SK-N-SH (cell line): ENCODE data around the gene FAM131C. TPM values are rescaled to one million over a fixed set of nuclear protein-coding genes. Genes with fewer than 3 reads are reported as not detected.
"Not testable (repeated sequence)": the region's sequence is repeated elsewhere in the genome, so short reads cannot be mapped to it uniquely, and the experiment has no call there.

Experiments used
- CTCF ChIA-PET: fragments of 300-600, 350-600 bp; formaldehyde crosslinking; extraction: SDS; loops from one replicate; lab custom pipeline; 2021; lab: Yijun Ruan, JAX
- POLR2A ChIA-PET: fragments of 350-600 bp; sonication (Branson Sonifier 250); formaldehyde crosslinking; extraction: SDS; loops from one replicate; lab custom pipeline; 2020; ENCODE audit warnings: antibody characterized with exemption, inconsistent platforms; lab: Yijun Ruan, JAX
- DNase-seq: peaks from one replicate; pipeline ENCODE4 v3.0.0; 2012
- H2AFZ ChIP-seq: fragments of 200-600 bp; sonication (generic); 2 replicates; pipeline ENCODE4 v1.8.1; 2016; ENCODE audit warnings: antibody characterized with exemption, mild to moderate bottlenecking, low read depth
- H3F3A ChIP-seq: fragments of 200-600 bp; sonication (generic); replicated peaks from 2 replicates; pipeline ENCODE3; 2016; ENCODE audit warnings: antibody characterized with exemption, mild to moderate bottlenecking; ENCODE audit not compliant: insufficient read depth
- H3K27ac ChIP-seq, 2 experiments: fragments of 200-500 bp in 1 of 2; fragments of 200-600 bp in 1 of 2; sonication (Bioruptor generic) in 1 of 2; sonication (generic), shearing (Covaris generic) in 1 of 2; 2 replicates each; pipeline versions ENCODE4 v1.5.1 to v1.6.1; 2014 to 2016; ENCODE audit warnings: low read depth in 2 of 2, inconsistent platforms in 1 of 2, low read length in 1 of 2, mild to moderate bottlenecking in 1 of 2, mixed read lengths in 1 of 2
- H3K27me3 ChIP-seq: fragments of 200-600 bp; sonication (generic), shearing (Covaris generic); 2 replicates; pipeline ENCODE4 v1.6.1; 2016; ENCODE audit warnings: mixed run types; ENCODE audit not compliant: insufficient read depth
- H3K36me3 ChIP-seq, 2 experiments: fragments of 200-500 bp in 1 of 2; fragments of 200-600 bp in 1 of 2; sonication (Bioruptor generic) in 1 of 2; sonication (generic) in 1 of 2; replicated peaks in 1 of 2; 2 replicates each; pipeline versions ENCODE3 to v1.5.1; 2014 to 2016; ENCODE audit warnings: low read length in 1 of 2, mild to moderate bottlenecking in 1 of 2; ENCODE audit not compliant: insufficient read depth in 2 of 2, control insufficient read depth in 1 of 2
- H3K4me1 ChIP-seq, 2 experiments: fragments of 200-500 bp in 1 of 2; fragments of 200-600 bp in 1 of 2; sonication (Bioruptor generic) in 1 of 2; sonication (generic), shearing (Covaris generic) in 1 of 2; 2 replicates each; pipeline versions ENCODE4 v1.5.1 to v1.6.1; 2014 to 2016; ENCODE audit warnings: low read depth in 1 of 2, low read length in 1 of 2, mixed run types in 1 of 2; ENCODE audit not compliant: insufficient read depth in 2 of 2, control insufficient read depth in 1 of 2
- H3K4me2 ChIP-seq: fragments of 200-600 bp; sonication (generic), shearing (Covaris generic); 2 replicates; pipeline ENCODE4 v1.6.1; 2017; ENCODE audit warnings: mixed run types
- H3K4me3 ChIP-seq, 2 experiments: fragments of 200-500 bp in 1 of 2; fragments of 200-600 bp in 1 of 2; sonication (Bioruptor generic) in 1 of 2; sonication (generic), shearing (Covaris generic) in 1 of 2; 2 replicates each; pipeline versions ENCODE4 v1.5.1 to v1.8.1; 2014 to 2016; ENCODE audit warnings: low read depth in 2 of 2, inconsistent platforms in 1 of 2, low read length in 1 of 2, mild to moderate bottlenecking in 1 of 2, mixed read lengths in 1 of 2, moderate library complexity in 1 of 2
- H3K79me2 ChIP-seq: fragments of 200-600 bp; sonication (generic); 2 replicates; pipeline ENCODE4 v1.8.1; 2017; ENCODE audit warnings: mild to moderate bottlenecking; ENCODE audit not compliant: insufficient read depth
- H3K9ac ChIP-seq: fragments of 200-600 bp; sonication (generic); 2 replicates; pipeline ENCODE4 v1.6.1; 2017; ENCODE audit warnings: mixed run types
- H3K9me2 ChIP-seq: fragments of 200-600 bp; sonication (generic); 2 replicates; pipeline ENCODE4 v1.6.1; 2017; ENCODE audit warnings: mixed run types
- H3K9me3 ChIP-seq: fragments of 200-600 bp; sonication (generic); 2 replicates; pipeline ENCODE4 v1.6.1; 2017; ENCODE audit warnings: mixed run types, mild to moderate bottlenecking, moderate library complexity
- H4K20me1 ChIP-seq: fragments of 200-600 bp; sonication (generic); 2 replicates; pipeline ENCODE4 v1.6.1; 2017; ENCODE audit warnings: mild to moderate bottlenecking, mixed run types; ENCODE audit not compliant: insufficient read depth
- EZH2phosphoT487 ChIP-seq: fragments of 200-600 bp; sonication (generic); IDR thresholded peaks from 2 replicates; pipeline ENCODE4 v1.6.1; 2017; ENCODE audit warnings: low read depth, mixed run types, mild to moderate bottlenecking, antibody characterized with exemption, moderate library complexity, borderline replicate concordance
- FOSL2 ChIP-seq: IDR thresholded peaks from 2 replicates; pipeline ENCODE4 v1.4.0; 2012; ENCODE audit warnings: low read depth, mild to moderate bottlenecking, moderate library complexity, borderline replicate concordance
- FOXJ3 ChIP-seq: sonication (generic); formaldehyde crosslinking; IDR thresholded peaks from 2 replicates; pipeline ENCODE4 v1.5.1; 2020; ENCODE audit warnings: mild to moderate bottlenecking, missing genetic modification reagents
- IRF3 ChIP-seq: fragments of 150-350 bp; IDR thresholded peaks from 2 replicates; pipeline ENCODE4 v1.6.1; 2016; ENCODE audit warnings: mild to moderate bottlenecking, low read depth, low read length
- JUND ChIP-seq: IDR thresholded peaks from 2 replicates; pipeline ENCODE4 v1.4.0; 2012
- MAX ChIP-seq: IDR thresholded peaks from 2 replicates; pipeline ENCODE4 v1.4.0; 2012; ENCODE audit warnings: low read depth
- SIN3A ChIP-seq: IDR thresholded peaks from 2 replicates; pipeline ENCODE4 v1.6.1; 2012; ENCODE audit warnings: low read depth, mild to moderate bottlenecking, low read length, moderate library complexity, borderline replicate concordance
- SMC3 ChIP-seq: IDR thresholded peaks from 2 replicates; pipeline ENCODE4 v1.6.1; 2012; ENCODE audit warnings: low read depth, low read length, improper control_type of control experiment
- TAF1 ChIP-seq: IDR thresholded peaks from 2 replicates; pipeline ENCODE4 v1.6.1; 2012; ENCODE audit warnings: low read depth, mild to moderate bottlenecking, low read length, moderate library complexity, borderline replicate concordance
- TCF12 ChIP-seq: IDR thresholded peaks from 2 replicates; pipeline ENCODE4 v1.4.0; 2012
- YY1 ChIP-seq: IDR thresholded peaks from 2 replicates; pipeline ENCODE4 v1.4.0; 2012; ENCODE audit warnings: low read depth, mild to moderate bottlenecking
- WGBS: methylation state at CpG from one replicate; pipeline ENCODE4 v1.1.6; 2017; ENCODE audit warnings: low lambda C conversion rate; 5-methylcytosine and 5-hydroxymethylcytosine counted together
- polyA plus RNA-seq, 3 experiments: library from polyadenylated mRNA; depleted of rRNA; stranded (reverse); fragments of >200 nt; gene quantifications; 2 replicates each; pipeline ENCODE4 v1.2.3, GENCODE V29; 2012
- TF ChIP-seq, protein P1 (sequence below): IDR thresholded peaks from 2 replicates; pipeline ENCODE4 v1.4.0; 2012; ENCODE audit warnings: low read depth, borderline replicate concordance

The FAM131C gene
- polyA plus RNA-seq, 1 of the 3 experiments (the other 2 are of a cell fraction) = 1.6 TPM

DNA sequence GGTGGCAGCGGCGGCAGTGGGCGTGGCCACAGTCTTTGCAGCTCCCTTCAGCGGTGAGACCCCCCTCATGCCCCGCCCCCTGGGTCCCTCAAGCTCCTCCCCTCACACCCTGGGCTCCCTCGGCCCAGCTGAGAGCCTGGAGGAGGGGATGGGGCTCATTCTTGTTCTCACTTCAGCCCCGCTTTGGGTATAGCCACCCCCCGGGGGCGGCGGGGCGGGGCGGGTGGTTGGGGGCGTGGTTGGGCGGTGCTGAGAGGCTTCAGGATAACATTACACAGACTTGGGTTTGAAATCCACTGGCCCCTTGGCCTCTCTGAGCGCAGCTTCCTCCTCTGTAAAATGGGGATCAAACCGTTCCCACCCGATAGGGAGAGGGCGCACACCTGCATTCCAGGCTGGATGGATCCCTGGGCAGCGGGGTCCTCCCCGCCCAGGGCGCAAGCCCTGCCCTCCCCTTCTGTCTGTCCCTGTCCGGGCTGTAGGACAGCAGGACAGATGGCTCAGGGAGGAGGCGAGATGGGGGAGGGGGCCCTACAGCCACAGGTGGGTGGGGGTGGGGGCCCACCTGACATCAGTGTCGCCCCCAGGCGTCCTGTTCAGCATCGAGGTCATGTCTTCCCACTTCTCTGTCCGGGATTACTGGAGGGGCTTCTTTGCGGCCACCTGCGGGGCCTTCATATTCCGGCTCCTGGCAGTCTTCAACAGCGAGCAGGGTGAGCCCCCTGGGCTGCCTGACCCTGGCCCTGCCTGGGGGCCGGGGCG lies 46.5 kb downstream of the FAM131C start:
- H3K4me3 ChIP-seq = 0 out of 4 replicates have a peak overlapping the region, but pooled peaks of 1 of the 2 experiments have one; percentile 5
- 0 out of 2 replicates have a peak overlapping the region, but pooled peaks have one; percentile 6 for H2AFZ ChIP-seq
- POLR2A ChIA-PET = no interaction called here

DNA sequence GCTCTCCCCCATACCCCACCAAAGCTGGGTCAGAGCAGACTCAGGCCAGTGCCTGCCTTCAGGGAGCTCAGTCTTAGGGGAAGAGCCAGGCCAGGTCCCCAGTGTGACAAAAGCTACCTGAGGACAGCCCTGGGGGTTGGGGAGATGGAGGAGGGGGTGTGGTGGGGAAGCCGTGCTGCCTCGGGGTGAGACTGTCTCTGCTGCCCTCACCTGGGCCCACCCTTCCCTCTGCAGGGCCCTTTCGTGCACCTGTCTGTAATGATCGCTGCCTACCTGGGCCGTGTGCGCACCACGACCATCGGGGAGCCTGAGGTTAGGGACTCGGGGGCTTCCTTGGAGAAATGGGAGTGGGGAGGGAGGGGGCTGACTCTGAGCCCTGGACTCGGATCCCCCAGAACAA lies 47.1 kb downstream of the FAM131C start:
- 68% methylated on average over 10 of the region's 10 CpGs for WGBS
- H3K4me3 ChIP-seq, H3F3A ChIP-seq, POLR2A ChIA-PET, H3K27me3 ChIP-seq, H3K9me2 ChIP-seq, H3K79me2 ChIP-seq, DNase-seq, H4K20me1 ChIP-seq, H2AFZ ChIP-seq, H3K9me3 ChIP-seq, H3K4me1 ChIP-seq, H3K9ac ChIP-seq, H3K36me3 ChIP-seq, H3K27ac ChIP-seq, H3K4me2 ChIP-seq: not testable (repeated sequence)
- CTCF ChIA-PET = interaction anchor here (1.1 to 2.5 kb wide), 3 partner anchors 17 to 235 kb away, joined by 3 to 14 read pairs (median 3); no protein-coding TSS in a partner anchor

More for the DNA sequence above, 46.5 kb downstream of the FAM131C start:
- WGBS = 29% methylated on average over 16 of the region's 33 CpGs
- H3K9ac ChIP-seq = no peak overlapping the region
- no peak for TF ChIP-seq JUND
- no peak for TF ChIP-seq IRF3
- no peak for TF ChIP-seq SMC3
- TF ChIP-seq TAF1 = no peak
- TF ChIP-seq MAX = no peak
- TF ChIP-seq EZH2phosphoT487 = no peak
- CTCF ChIA-PET = interaction anchor here (1.1 to 2.5 kb wide), 3 partner anchors 17 to 235 kb away, joined by 3 to 14 read pairs (median 3); no protein-coding TSS in a partner anchor
- no peaks in the 10 kb centered on the region for H4K20me1 ChIP-seq
- no peaks in the 10 kb centered on the region for H3K79me2 ChIP-seq
- no peaks in the 10 kb centered on the region for H3K9me3 ChIP-seq
- H3K36me3 ChIP-seq = no peaks in the 10 kb centered on the region
- no peaks in the 10 kb centered on the region for H3K27me3 ChIP-seq
- peaks cover 0 to 7% of the 10 kb centered on the region in 2 experiments; a peak in 1 of 4 replicates for H3K4me1 ChIP-seq
- H3K27ac ChIP-seq = no peak overlapping the region
- DNase-seq = peak; percentile 73
- H3K4me2 ChIP-seq = peak overlapping the region; percentile 59
- no peaks in the 10 kb centered on the region for H3K9me2 ChIP-seq
- no peaks in the 10 kb centered on the region for H3F3A ChIP-seq

DNA sequence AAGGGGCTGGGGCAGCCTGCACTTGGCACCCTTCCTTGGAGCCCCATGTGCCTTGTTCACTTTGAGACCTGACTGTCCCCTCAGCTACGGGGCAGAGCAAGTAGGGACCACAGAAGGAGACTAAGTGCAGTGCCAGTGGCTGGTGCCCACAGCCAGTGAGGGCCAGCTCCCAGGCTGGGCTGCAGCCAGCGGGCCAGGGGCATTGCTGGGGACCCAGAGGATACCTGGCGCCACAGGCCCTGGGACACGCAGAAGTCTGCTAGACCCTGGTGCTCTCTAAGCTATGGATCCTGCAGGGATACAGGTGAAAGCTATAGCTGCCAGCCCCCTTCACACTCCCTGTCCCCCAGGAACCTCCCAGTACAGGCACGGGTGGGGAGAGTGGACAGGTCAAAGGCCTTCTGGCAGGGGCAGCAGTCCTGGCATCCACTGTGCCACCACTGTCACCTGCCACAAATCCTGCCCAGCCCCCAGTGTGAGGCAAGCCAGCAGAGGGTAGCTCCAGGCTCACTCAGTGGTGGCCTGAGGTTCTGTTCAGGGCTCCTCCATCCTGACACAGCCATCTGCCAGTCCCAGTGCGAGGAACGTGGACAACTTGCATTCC lies 50.3 kb downstream of the FAM131C start:
- Histone ChIP-seq H3K9me2 (no peaks in the 10 kb centered on the region), H3K36me3 (no peaks in the 10 kb centered on the region), H3K4me1 (peaks cover 10 to 31% of the 10 kb centered on the region in 2 experiments; a peak in 2 of 4 replicates), H3K9me3 (no peaks in the 10 kb centered on the region), H3F3A (no peaks in the 10 kb centered on the region), H4K20me1 (no peaks in the 10 kb centered on the region), H3K27ac (no peak overlapping the region), H3K9ac (no peak overlapping the region), H2AFZ (no peak overlapping the region), H3K79me2 (no peaks in the 10 kb centered on the region), H3K27me3 (no peaks in the 10 kb centered on the region), H3K4me3 (no peak overlapping the region), H3K4me2 (no peak overlapping the region)
- WGBS = 67% methylated on average over 6 of the region's 7 CpGs
- CTCF ChIA-PET = interaction anchor here (0.6 to 1.2 kb wide), 3 partner anchors 14 to 32 kb away, joined by 3 read pairs; no protein-coding TSS in a partner anchor
- no peak for TF ChIP-seq FOSL2
- TF ChIP-seq SIN3A = no peak
- TF ChIP-seq YY1 = no peak
- TF ChIP-seq FOXJ3 (CRISPR knock-in tag) = no peak
- TF ChIP-seq, protein P1, sequence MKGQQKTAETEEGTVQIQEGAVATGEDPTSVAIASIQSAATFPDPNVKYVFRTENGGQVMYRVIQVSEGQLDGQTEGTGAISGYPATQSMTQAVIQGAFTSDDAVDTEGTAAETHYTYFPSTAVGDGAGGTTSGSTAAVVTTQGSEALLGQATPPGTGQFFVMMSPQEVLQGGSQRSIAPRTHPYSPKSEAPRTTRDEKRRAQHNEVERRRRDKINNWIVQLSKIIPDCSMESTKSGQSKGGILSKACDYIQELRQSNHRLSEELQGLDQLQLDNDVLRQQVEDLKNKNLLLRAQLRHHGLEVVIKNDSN = no peak
- TF ChIP-seq TCF12 = no peak
- POLR2A ChIA-PET = no interaction called here
- no peak for DNase-seq
